ENCODE data around the gene GSS.

GSS gene

GRCh38 chr20:34970846-34971560, 15.4 kb upstream of the GSS start:
- no peak for TF ChIP-seq CTCF (IDR thresholded peaks at IDR 0.05; ENCODE audit: control insufficient read depth, insufficient read depth, low read depth, low read length, missing control alignments)
- DNase-seq (ENCODE audit: low read depth), result no peak
- H3K4me3 ChIP-seq (ENCODE audit: control insufficient read depth, low read depth, low read length), result no peak overlapping the region

GRCh38 chr20:34970193-34970840, 14.7 kb upstream of the GSS start:
- no peak overlapping the region for H3K4me3 ChIP-seq (ENCODE audit: control insufficient read depth, low read depth, low read length)
- no peak for TF ChIP-seq CTCF (IDR thresholded peaks at IDR 0.05; ENCODE audit: control insufficient read depth, insufficient read depth, low read depth, low read length, missing control alignments)
- DNase-seq (ENCODE audit: low read depth), result no peak

DNA sequence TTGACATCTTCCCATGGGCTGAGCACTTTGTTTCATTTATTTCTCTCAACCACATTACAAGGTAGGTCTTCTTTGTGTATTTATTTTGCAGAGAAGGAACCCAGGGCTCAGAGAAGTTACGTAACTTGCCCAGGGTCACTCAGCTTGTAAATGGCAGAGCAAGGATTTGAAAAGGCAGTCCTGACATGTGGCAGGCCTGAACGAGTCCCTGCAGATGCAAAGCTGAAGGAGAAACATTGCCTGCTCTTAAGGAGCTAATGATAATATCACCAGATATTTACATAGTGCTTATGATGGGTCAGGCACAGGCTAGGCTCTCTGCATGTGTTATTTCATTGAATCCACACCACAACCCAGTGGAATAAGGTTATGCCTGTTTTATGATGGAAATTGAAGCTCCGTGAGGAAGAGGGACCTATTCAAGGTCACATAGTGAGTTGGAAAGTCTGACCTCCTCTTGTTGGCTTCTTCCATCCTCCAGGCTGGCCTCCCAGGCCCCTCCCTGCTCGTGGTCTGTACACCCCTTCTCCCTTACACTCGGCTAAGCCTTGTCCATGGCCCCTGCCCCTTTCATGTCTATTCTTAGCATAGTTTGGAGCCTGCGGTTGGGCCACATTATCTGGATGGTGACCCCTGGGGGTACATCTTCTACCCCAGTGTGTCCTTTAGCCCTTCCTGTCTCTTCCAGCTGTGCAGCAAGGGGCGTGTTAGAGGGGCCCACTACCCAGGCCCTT, 12.6 kb upstream of the GSS start:
- H3K4me3 ChIP-seq (ENCODE audit: control insufficient read depth, low read depth, low read length), result no peak overlapping the region
- no peak for DNase-seq (ENCODE audit: low read depth)
- no peak for TF ChIP-seq CTCF (IDR thresholded peaks at IDR 0.05; ENCODE audit: control insufficient read depth, insufficient read depth, low read depth, low read length, missing control alignments)

GRCh38 chr20:34967421-34967820, 11.8 kb upstream of the GSS start:
- no peak for TF ChIP-seq CTCF (IDR thresholded peaks at IDR 0.05; ENCODE audit: control insufficient read depth, insufficient read depth, low read depth, low read length, missing control alignments)
- DNase-seq (ENCODE audit: low read depth), result no peak
- H3K4me3 ChIP-seq (ENCODE audit: control insufficient read depth, low read depth, low read length), result no peak overlapping the region

GRCh38 chr20:34965051-34965450, 9.4 kb upstream of the GSS start:
- no peak for TF ChIP-seq CTCF (IDR thresholded peaks at IDR 0.05; ENCODE audit: control insufficient read depth, insufficient read depth, low read depth, low read length, missing control alignments)
- DNase-seq (ENCODE audit: low read depth), result no peak
- no peak overlapping the region for H3K4me3 ChIP-seq (ENCODE audit: control insufficient read depth, low read depth, low read length)

DNA sequence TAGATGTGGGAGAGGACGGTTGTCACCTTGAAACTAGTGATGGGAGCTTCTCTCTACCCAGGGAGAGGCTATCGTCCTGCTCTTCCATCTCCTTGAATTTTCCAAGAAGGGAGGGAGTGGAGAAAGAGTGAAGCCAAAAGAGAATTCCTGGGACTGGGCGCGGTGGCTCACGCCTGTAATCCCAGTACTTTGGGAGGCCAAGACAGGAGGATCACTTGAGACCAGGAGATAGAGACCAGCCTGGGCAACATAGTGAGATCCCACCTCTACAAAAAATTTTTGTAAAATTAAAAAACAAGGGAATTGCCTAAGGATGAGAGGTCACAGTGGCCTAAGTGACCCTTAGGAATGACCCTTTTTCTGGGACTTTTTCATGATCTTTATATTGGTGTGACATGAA, 8.9 kb upstream of the GSS start:
- DNase-seq (ENCODE audit: low read depth), result no peak
- TF ChIP-seq CTCF (IDR thresholded peaks at IDR 0.05; ENCODE audit: control insufficient read depth, insufficient read depth, low read depth, low read length, missing control alignments), result no peak
- H3K4me3 ChIP-seq (ENCODE audit: control insufficient read depth, low read depth, low read length), result no peak overlapping the region

All from AG09309 (cell line).